RCC 7860 (cell line): ENCODE results near the gene ALPP.
A peak's percentile ranks its signal among the peaks of the same experiment; 100 is the strongest.
"Not testable (repeated sequence)": the region's sequence is repeated elsewhere in the genome, so short reads cannot be mapped to it uniquely, and the experiment has no call there.

Source experiments
- DNase-seq: peaks from one replicate; pipeline ENCODE4 v3.0.0-alpha.2; 2015; ENCODE audit warnings: low spot score
- FAIRE-seq: peaks from 2 replicates; lab custom pipeline; 2012; peaks lifted over from hg19 to GRCh38; lab: Jason Lieb, UNC

ALPP gene

DNA sequence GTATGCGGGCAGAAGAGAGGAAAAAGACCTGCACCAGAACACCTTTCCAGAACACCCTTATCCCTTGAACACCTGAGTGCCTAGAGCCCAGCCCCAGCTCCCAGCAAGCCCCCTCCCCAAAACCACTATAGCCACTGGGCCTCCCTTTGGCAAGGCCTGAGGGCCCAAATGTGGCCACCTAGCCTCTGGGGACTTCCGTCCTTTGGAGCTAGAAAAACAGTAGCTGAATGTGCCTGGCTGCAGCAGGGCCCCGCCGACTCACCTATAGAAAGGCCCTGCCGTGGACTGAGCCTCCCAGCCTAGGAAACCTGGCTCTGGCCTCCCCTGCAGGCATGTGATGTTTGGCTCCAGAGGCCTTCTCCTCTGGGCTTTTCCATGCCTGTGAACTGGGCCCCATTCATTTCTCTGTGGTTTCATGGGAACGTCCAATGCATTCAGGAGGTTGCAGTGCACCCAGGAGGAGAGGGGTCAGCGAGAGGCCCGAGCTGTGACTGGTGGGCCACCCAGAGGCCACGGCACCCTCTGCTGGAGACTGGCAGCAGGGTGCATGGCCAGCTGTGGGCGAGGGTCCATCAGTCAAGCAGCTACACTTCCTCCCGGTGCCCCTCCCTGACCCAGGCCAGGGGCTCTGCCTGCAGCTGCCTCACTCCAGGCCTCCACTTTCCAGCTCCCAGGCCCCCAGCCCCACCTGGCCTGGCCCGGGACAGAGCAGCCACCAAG is 15.3 kb upstream of the ALPP start:
- not testable (repeated sequence) for FAIRE-seq, DNase-seq

DNA sequence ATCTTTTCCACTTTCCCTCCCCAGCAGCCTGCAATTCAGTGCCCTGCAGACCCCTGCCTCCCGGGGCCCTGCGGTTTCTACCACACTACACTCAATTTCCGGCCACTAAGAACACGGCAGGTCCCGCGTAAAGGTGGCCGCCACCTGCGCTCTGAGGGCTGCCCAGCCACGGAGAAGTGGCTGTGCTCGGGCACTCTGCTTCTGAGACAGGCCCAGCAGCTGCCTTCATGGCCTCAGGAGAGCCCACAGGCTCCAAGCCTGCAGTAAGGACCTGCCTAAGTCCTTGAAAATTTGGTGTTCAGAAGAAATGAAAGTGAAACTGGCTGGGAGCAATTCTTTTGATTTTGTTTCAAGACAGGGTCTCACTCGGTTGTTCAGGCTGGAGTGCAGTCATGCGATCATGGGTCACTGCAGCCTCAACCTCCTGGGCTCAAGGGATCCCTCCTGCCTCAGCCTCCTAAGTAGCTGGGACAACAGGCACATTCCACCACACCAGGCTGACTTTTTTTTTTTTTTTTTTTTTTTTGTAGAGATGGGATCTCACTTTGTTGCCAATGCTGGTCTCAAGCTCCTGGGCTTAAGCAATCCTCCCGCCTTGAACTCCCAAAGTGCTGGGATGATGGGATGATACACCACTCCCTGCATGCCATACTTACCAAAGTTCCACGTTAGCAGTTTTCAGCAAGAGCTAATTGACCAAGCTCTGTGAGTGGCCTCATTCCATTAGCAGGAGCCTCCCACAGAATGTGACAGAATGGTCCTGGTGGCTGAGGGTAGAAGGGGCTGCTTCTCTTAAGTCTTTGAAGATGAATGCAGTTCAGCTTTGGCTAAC is 14.6 kb upstream of the ALPP start:
- peak; percentile 4 for DNase-seq
- FAIRE-seq, result no peak

DNA sequence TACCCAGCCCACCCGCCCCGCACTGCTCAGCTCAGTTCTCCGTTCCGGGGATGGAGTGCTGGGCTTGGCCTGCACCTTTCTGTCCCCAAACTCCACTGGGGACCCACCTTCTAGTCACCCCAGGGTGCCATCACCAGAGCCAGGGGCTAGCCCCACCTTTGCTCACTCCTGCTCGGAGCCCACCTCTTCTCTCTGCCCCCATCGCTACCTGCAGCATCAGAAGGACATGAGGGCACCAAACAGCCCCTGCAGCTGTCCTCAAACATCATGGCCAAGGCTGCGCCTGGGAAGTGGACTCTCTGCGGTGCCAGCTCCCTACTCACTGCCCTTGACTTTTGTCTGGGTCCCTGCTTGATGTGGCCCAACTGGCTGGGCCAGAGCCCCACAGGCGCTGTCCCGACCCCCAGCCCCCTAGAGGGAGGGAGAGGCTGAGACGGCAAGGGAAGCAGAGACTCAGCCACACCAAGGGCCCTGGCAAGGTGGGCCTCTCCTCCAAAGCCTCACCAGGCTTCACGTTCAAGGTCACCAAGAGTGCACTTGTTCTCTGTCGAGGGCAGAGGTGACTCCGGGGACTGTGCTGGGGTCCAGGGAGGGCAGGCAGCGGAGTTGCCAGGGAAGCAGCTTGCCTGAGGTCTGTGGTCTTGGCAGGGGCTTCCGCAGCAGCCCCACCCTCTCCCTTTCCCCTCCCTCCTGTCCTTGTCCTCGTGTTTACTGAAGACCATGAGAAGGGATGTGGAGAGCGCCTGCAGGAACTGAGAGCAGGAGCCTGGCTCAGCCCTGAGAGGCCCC is 13.6 kb upstream of the ALPP start:
- not testable (repeated sequence) for FAIRE-seq, DNase-seq

DNA sequence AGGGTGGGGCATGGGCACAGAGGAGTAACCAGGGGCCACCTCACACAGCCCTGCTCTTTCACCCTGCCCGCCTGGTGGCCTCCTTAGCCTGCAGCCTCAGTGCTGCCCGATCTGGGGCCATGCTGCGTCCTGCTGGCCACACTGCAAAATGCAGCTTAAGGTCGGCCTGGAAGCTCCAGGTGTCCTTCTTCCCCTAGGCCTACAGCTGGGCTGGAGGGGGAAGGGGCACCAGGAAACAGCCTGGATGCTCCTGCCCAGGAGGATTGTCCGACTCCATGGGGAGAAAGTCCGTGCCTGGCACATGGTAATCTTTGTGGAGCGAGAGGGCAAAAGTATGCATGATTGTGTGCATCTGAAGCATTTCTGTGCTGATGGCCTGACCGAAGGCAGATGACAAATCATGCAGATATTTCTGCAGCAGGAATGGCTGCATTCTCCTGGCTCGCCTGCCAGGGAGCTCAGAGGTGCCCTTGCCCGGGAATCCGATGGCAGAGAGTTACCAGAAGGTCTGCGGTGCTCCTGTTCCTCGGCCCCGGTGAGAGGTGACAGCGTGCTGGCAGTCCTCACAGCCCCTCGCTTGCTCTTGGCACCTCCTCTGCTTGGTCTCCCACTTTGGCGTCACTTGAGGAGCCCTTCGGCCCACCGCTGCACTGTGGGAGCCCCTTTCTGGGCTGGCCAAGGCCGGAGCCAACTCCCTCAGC is 12.8 kb upstream of the ALPP start:
- DNase-seq (peak; percentile 21), FAIRE-seq (no peak)

DNA sequence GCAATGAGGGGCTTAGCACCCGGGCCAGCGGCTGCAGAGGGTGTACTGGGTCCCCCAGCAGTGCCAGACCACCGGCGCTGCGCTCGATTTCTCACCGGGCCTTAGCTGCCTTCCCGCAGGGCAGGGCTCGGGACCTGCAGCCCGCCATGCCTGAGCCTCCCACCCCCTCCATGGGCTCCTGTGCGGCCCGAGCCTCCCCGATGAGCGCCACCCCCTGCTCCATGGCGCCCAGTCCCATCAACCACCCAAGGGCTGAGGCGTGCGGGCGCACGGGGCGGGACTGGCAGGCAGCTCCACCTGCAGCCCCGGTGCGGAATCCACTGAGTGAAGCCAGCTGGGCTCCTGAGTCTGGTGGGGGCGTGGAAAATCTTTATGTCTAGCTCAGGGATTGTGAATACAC is 12.1 kb upstream of the ALPP start:
- not testable (repeated sequence) for DNase-seq, FAIRE-seq

DNA sequence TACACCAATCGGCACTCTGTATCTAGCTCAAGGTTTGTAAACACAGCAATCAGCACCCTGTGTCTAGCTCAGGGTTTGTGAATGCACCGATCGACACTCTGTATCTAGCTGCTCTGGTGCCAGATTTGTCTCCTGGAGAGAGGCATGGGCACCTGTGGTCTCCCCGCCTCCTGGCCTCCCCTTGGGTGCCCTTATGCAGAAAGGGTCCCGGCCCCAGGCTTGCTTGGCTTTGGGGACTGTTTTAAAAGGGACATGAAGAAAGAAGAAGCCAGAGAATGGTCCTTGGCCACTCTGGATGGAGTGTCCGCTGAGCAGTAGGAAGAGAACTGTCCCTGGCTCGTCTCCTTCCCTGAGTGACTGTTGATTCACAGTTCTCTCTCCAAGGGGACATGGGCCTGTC is 11.5 kb upstream of the ALPP start:
- FAIRE-seq (no peak), DNase-seq (no peak)

DNA sequence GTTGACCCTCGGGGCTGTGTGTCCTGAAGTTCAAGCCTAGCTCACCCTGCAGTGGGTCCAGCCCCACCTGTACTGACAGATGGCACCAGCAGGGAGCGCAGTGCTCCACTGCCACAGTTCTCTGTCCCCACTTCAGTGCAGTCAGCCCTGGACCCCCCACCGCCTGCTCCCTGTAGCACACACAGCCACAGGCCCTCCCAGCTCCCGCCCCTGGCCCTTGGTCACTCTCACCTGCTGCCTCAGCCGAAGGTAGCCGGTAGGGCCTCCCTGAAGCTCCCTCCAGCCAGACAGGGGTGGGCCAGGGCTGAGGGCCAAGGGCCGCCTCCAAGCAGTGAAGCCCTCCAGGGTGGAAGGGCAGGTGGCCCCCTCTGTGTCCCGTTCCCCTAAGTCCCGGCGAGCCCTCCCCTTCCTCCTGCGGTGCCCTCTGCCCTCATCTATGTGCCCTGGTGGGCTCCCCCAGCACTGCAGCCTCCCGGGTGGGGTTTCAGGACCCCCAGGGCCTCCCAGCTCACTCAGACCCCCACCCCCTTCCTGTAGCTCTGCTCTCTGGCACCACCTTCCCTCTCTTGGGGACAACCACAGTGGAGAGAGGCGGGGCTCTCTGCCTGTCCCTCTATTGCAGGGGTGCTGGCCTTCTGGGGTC is 10.8 kb upstream of the ALPP start:
- DNase-seq (no peak), FAIRE-seq (no peak)

DNA sequence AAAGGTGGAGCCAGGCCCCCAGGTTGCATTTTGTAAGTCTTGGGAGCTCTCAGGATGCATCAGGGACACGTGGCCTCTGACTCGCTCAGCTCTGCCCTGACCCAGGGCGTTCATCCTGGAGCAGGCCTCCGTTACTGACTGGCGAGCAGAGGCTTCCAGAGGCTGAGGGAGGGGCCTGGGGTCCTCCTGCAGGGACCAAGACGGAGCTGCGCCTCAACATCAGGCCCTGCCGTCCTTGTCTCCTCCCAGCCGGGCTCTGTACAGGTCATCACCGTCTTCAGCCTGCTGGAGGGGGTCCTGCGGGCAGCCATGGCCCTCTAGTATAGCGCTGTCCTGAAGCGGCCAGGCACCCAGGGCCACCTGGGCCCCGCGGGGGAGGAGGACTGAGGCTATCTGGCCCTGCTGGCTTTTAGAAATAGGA is 10.2 kb upstream of the ALPP start:
- DNase-seq (peak; percentile 11), FAIRE-seq (no peak)

DNA sequence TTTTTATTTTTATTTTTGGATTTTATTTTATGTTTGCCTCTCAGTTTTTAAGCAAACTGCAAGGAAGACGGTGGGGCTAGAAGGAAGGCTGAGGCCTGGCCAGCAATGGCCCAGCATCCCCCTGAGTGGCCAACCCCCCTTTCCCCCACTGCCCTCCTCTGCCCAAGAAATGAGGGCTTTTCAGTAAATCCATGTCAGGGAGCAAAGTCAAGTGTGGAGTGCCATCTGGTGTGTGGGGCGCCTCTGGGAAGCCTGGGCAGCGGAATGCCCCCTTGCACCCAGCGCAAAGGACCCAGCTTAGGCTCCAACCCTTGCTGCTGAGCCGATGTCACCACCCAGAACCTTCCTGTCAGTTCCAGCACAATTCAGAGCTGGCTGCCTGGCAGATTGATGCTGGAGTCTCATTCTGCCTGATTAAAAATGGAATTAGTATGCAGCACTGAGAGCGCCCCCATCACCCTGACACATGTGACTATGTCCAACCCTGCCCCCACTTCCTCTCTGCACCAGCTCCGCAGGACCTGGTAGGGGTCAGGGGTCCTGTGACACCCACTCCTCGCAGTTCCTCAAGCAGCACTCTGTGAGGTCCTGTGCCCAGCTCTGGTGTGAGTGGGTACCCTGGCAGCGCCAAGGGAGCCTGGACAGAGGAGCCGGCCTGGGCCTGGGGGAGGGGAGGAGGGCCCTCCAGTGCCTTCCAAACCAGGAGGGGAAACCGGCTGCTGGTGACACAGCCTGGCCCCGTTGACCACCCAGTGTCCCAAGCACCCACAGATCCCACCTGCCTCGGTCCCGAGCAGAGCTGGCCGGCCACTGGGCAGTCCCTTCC is 9.2 kb upstream of the ALPP start:
- no peak for FAIRE-seq
- DNase-seq, result no peak

DNA sequence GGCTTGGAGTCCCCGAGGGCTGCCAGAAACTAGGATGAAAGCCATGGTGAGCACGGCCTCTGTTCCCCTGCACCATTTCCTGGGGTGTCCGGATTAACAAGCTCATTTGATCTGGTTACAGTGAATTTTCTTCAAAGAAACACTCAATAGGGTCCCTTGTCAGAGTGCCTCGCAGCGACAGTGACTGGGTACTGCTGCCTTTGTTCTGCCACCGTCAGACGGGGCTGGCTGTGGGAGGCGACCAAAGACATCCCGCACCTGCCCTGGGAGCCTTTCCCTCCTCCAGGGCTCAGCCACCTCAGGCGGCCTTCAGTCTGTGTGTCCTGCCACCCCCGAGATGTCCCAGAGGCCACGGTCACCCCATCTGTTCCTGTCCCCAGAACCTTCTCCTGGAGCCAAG is 8.5 kb upstream of the ALPP start:
- FAIRE-seq, DNase-seq: not testable (repeated sequence)

DNA sequence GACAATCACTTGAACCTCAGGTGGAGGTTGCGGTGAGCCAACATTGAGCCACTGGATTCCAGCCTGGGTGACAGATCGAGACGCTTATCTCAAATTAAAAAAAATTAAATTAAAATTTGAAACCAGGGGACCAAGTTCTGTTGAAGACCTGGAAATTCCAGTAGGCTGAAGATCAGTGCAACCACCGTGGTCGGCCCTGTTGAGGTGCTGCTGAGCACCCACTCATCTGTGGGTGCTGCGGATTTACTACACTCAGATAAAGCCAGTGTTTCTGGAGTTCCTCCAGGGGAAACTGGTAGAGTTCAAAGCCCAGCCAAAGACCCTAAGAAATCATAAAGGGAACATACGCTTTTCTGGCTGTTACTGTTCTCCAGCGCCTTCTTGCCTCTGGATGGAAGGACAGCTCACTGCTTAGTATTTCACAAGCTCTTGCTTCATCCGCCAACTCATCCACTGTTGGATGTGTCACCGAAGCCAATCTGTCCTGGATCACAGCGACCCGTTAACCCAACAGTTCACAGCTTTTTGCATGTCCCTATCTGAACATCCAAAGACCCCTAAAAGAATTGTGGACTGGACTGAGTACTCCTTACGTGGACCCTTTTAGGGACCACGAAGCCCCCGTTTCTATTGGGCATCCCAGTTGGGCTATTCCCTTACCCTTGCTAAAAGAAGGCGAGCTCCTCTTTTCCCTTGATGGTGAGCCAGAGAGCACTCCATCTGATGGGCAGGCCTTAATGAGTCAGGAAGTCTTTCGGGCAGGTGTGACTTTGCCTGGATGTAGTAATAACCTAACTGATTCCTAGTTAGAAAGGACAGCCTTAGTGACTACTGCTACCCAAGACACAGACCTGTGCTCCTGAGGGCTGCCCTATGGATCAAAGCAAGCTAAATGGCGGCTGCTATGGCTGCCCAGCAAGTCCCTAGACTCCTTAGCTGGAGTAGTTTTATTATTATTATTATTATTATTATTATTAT is 6.0 kb upstream of the ALPP start:
- FAIRE-seq (no peak), DNase-seq (no peak)

DNA sequence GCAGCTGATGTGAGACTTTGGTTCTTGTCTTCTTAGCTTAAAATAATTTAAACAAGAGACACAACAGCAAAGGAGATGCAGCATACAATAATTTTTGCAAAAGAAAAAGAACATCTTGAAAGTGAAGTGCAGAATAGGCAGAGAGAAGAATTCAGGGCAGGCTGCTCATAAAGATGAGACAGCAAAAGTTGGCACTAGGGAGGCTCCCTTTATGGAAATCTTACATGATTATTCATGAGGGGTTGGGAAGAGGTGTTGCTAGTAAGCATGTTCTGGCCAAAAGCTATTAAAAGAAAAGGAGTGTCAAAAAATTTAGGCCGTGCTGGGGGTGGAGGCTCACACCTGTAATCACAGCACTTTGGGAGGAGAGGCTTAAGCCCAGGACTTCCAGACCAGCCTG is 4.2 kb upstream of the ALPP start:
- no peak for FAIRE-seq

DNA sequence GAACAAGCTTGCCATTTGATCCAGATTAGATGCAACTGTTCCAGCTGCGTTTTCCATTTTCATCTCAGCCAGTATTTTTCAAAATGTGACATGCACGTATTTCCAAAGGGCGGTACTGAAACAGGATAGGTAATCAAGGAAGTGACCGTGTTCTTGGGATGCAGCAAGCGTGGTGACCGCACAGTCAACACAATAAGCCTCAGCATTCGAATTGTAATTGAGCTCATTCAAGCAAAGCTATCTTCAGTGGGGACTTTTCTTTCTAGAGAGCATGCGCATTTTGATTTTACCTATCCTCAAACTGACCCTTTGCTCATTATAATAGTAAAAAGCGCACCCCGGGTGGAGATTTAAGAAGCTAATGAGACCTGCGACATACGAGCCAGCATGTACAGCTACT is 3.4 kb upstream of the ALPP start:
- DNase-seq (no peak), FAIRE-seq (no peak)

More for the DNA sequence above, 4.2 kb upstream of the ALPP start:
- DNase-seq, result no peak

DNA sequence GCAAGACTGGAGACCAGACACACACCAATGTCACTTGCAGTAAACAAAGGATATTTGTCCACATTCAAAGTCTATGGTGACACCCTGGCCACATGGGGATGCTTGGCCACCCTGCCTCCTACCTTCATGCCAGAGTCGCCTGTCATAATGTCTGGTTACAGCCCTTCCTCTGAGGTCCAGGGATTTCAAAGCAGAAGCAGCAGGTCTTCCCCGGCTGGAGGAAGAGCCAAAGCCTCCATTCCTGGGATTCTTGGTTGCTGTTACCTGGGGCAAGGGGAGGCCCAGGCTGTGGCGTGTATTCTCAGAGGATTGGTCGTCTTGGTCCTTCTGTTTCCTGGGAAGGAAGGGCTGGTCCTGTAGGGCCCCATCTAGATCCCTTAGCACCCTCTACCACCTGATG is 2.3 kb upstream of the ALPP start:
- DNase-seq (no peak), FAIRE-seq (no peak)

DNA sequence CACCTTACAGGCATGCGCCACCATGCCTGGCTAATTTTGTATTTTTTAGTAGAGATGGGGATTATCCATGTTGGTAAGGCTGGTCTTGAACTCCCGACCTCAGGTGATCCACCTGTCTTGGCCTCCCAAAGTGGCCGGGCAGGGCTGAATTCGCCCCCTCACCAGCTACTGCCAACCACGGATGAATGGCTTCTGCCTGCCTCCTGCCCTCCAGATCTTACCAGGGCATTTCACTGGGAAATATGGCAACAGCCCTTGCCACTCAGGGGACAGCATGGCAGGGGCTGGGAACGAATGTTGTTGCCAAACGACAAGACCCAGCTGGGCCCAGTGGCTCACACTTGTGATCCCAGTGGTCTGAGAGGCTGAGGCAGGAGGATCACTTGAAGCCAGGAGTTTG is 1.8 kb upstream of the ALPP start:
- no peak for DNase-seq
- no peak for FAIRE-seq

DNA sequence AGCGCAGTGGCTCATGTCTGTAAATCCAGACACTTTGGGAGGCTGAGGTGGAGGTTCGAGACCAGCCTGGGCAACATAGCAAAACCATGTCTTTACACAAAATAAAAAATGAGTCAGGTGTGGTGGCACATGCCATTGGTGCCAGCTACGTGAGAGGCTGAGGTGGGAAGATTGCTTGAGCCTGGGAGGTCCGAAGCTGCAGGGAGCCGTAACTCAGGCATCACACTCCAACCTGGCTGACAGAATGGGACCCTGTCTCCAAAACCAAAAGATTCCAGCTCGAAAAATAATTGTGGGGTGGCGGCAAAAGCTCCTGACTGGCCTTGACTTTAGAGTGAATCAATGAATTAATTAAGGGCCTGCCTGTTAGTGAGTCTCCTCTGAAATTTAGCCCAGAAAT is 1.2 kb upstream of the ALPP start:
- DNase-seq, result no peak
- no peak for FAIRE-seq

DNA sequence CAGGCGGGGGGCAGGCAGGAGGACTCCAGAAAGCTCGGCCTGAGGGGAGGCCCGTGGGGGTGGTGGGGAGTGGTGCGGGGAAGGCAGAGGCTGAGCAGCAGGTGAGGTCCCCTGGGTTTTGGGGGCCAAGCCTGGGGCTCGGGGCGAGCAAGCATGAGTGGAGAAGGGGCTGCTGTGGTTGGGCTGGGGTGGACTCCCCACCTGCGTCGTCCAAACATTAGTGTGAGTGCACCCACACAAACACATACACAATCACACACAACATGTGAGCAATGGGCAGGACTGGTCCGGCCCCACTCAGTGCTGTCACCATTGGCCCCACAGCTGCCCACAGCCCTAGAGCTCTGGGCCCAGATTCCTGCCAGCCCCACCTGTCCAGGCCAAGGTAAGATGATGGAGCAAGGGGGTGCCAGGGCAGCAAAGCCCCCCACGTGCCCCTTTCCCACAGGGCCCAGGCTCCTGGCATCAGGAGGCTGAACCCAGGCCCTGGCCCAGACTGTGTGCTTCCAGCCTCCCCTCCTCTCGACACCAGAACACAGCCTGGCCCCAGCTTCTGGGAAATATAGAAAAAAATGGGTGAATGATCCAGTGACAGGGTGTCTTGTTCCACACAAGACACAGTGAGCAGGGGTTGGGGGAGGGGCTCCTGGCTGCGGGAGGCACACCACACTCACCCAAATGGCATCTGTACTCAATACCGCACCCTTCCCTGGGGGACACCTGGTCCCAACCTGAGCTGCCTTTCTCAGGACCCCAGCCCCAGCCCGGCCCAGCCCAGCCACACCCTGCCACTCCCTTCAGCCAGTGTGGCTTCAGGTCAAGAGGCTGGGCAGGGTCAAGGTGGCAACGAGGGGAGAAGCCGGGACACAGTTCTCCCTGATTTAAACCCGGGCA is 463 bp upstream of the ALPP start:
- FAIRE-seq, result no peak
- DNase-seq, result no peak
